A549 (cell line): Measurements from ENCODE around the gene PTPN13. TPM values are rescaled to one million over a fixed set of nuclear protein-coding genes. Genes with fewer than 3 reads are reported as not detected.

Source experiments
- ATAC-seq, 2 experiments: fragments of 200-7000 bp in 1 of 2; fragments of >200 bp in 1 of 2; cut with Nextera tagmentation in 1 of 2; cut with Tn5 transposase in 1 of 2; 3 replicates each; pipeline versions ENCODE4 v1.8.0 to v1.9.1; 2018 to 2020; ENCODE audit warnings: mild to moderate bottlenecking in 1 of 2, moderate library complexity in 1 of 2
- CTCF ChIA-PET: fragments of 300-600 bp; sonication (Branson Sonifier 250); formaldehyde crosslinking; extraction: SDS; loops from one replicate; lab custom pipeline; 2021; ENCODE audit warnings: antibody characterized with exemption, inconsistent platforms; lab: Yijun Ruan, JAX
- POLR2A ChIA-PET: fragments of 350-600 bp; formaldehyde crosslinking; extraction: SDS; loops from one replicate; lab custom pipeline; 2021; ENCODE audit warnings: antibody characterized with exemption, inconsistent platforms; lab: Yijun Ruan, JAX
- DNase-seq, 2 experiments: peaks; one replicate each; pipeline versions ENCODE4 v3.0.0 to v3.0.0-alpha.2; 2011 to 2016; ENCODE audit warnings: low read depth in 1 of 2, low spot score in 1 of 2
- FAIRE-seq: peaks from 2 replicates; lab custom pipeline; 2011; peaks lifted over from hg19 to GRCh38; lab: Jason Lieb, UNC
- H3K27ac ChIP-seq, 2 experiments: fragments of >200 bp; sonication (Bioruptor Twin); formaldehyde crosslinking; 3 replicates each; pipeline ENCODE4 v1.5.1; 2016 to 2017
- H3K4me1 ChIP-seq: fragments of >200 bp; sonication (Bioruptor Twin); formaldehyde crosslinking; 3 replicates; pipeline ENCODE4 v1.6.1; 2016
- H3K4me2 ChIP-seq: fragments of >200 bp; sonication (Bioruptor Twin); formaldehyde crosslinking; 3 replicates; pipeline ENCODE4 v1.6.1; 2016
- H3K4me3 ChIP-seq: fragments of >200 bp; sonication (Bioruptor Twin); formaldehyde crosslinking; 3 replicates; pipeline ENCODE4 v1.5.1; 2016
- H3K9me3 ChIP-seq: fragments of >200 bp; sonication (Bioruptor Twin); formaldehyde crosslinking; 3 replicates; pipeline ENCODE4 v1.6.1; 2016
- BHLHE40 ChIP-seq: IDR thresholded peaks from 2 replicates; pipeline ENCODE4 v1.6.1; 2012; ENCODE audit warnings: low read depth, low read length, inconsistent platforms
- CBX2 ChIP-seq: fragments of 200-600 bp; sonication (generic); IDR thresholded peaks from 2 replicates; pipeline ENCODE4 v1.6.1; 2016; ENCODE audit warnings: low read depth, mild to moderate bottlenecking, borderline replicate concordance
- CBX8 ChIP-seq: fragments of 200-600 bp; sonication (generic); IDR thresholded peaks from 2 replicates; pipeline ENCODE4 v1.6.1; 2016
- CEBPB ChIP-seq, 2 experiments: fragments of >200 bp in 1 of 2; sonication (Bioruptor Twin) in 1 of 2; formaldehyde crosslinking in 1 of 2; IDR thresholded peaks; 2 replicates each; pipeline ENCODE4 v1.6.1; 2012 to 2016
- CHD2 ChIP-seq: fragments of 150-350 bp; IDR thresholded peaks from 2 replicates; pipeline ENCODE4 v1.6.1; 2014; ENCODE audit warnings: low read length; ENCODE audit not compliant: partially characterized antibody
- CHD4 ChIP-seq: fragments of 200-600 bp; sonication (generic); IDR thresholded peaks from 2 replicates; pipeline ENCODE4 v1.6.1; 2016; ENCODE audit warnings: antibody characterized with exemption, mild to moderate bottlenecking, borderline replicate concordance
- EHF ChIP-seq: fragments of 250-450 bp; sonication (Bioruptor Pico); IDR thresholded peaks from 2 replicates; pipeline ENCODE4 v1.5.0; 2020; ENCODE audit warnings: mild to moderate bottlenecking
- EHMT2 ChIP-seq: fragments of 200-600 bp; sonication (generic); IDR thresholded peaks from 2 replicates; pipeline ENCODE4 v1.6.1; 2016; ENCODE audit warnings: antibody characterized with exemption, low read depth, mild to moderate bottlenecking, moderate library complexity
- EP300 ChIP-seq, 2 experiments: fragments of >200 bp; sonication (Bioruptor Twin); formaldehyde crosslinking; IDR thresholded peaks; 2 replicates in 1 of 2; 3 replicates in 1 of 2; pipeline ENCODE4 v1.6.1; 2016 to 2017
- ESRRA ChIP-seq: fragments of 150-350 bp; IDR thresholded peaks from 2 replicates; pipeline ENCODE4 v1.6.1; 2014; ENCODE audit warnings: mild to moderate bottlenecking, low read length, borderline replicate concordance
- FOSL2 ChIP-seq, 2 experiments: fragments of 450-650 bp in 1 of 2; fragments of >200 bp in 1 of 2; sonication (Bioruptor Twin) in 1 of 2; formaldehyde crosslinking; IDR thresholded peaks; 2 replicates each; pipeline versions ENCODE4 v1.5.0 to v1.6.1; 2016 to 2020; ENCODE audit warnings: mild to moderate bottlenecking in 1 of 2, moderate library complexity in 1 of 2
- FOXS1 ChIP-seq: fragments of 250-450 bp; sonication (Bioruptor Pico); IDR thresholded peaks from 2 replicates; pipeline ENCODE4 v1.5.0; 2020; ENCODE audit warnings: mild to moderate bottlenecking, moderate library complexity
- GATA3 ChIP-seq: IDR thresholded peaks from 2 replicates; pipeline ENCODE4 v1.6.1; 2012; ENCODE audit warnings: borderline replicate concordance
- HEYL ChIP-seq: fragments of 250-450 bp; sonication (Bioruptor Pico); IDR thresholded peaks from 2 replicates; pipeline ENCODE4 v1.8.0; 2021; ENCODE audit warnings: mild to moderate bottlenecking, moderate library complexity
- JUNB ChIP-seq: fragments of >200 bp; sonication (Bioruptor Twin); formaldehyde crosslinking; IDR thresholded peaks from 2 replicates; pipeline ENCODE4 v1.6.1; 2016
- KDM1A ChIP-seq: fragments of 200-600 bp; sonication (generic); IDR thresholded peaks from 2 replicates; pipeline ENCODE4 v1.6.1; 2016; ENCODE audit warnings: low read depth, mild to moderate bottlenecking
- KDM5A ChIP-seq: fragments of 200-600 bp; sonication (generic); IDR thresholded peaks from 2 replicates; pipeline ENCODE4 v1.6.1; 2016; ENCODE audit warnings: antibody characterized with exemption, mild to moderate bottlenecking
- MAFK ChIP-seq: fragments of 450-650 bp; IDR thresholded peaks from 2 replicates; pipeline ENCODE4 v1.6.1; 2014; ENCODE audit not compliant: partially characterized antibody
- POLR2AphosphoS2 ChIP-seq: conservative IDR thresholded peaks from 2 replicates; pipeline ENCODE4 v1.6.1; 2012; ENCODE audit warnings: low read length, improper control_type of control experiment, inconsistent platforms
- RARB ChIP-seq: fragments of 250-450 bp; sonication (Bioruptor Pico); IDR thresholded peaks from 2 replicates; pipeline ENCODE4 v1.8.0; 2021; ENCODE audit warnings: mild to moderate bottlenecking, moderate library complexity
- REST ChIP-seq: fragments of 200-600 bp; sonication (generic); IDR thresholded peaks from 2 replicates; pipeline ENCODE4 v1.6.1; 2016; ENCODE audit warnings: antibody characterized with exemption, mild to moderate bottlenecking, moderate library complexity
- SMC3 ChIP-seq: fragments of >200 bp; sonication (Bioruptor Twin); formaldehyde crosslinking; IDR thresholded peaks from 3 replicates; pipeline ENCODE4 v1.6.1; 2018; ENCODE audit warnings: inconsistent platforms
- TFCP2L1 ChIP-seq: fragments of 250-450 bp; sonication (Bioruptor Pico); IDR thresholded peaks from 2 replicates; pipeline ENCODE4 v1.5.0; 2021; ENCODE audit warnings: mild to moderate bottlenecking
- WGBS: methylation state at CpG from one replicate; pipeline ENCODE4 v1.1.6; 2017; ENCODE audit errors: missing lambda C conversion rate; 5-methylcytosine and 5-hydroxymethylcytosine counted together
- polyA plus RNA-seq, 4 experiments: library from polyadenylated mRNA; depleted of rRNA in 3 of 4; stranded (reverse); fragments of >200 nt; fragmentation: RNase III in 1 of 4; extraction: RNeasy Plus Mini Kit Qiagen cat#74134 plus additional on column Dnase treatment in 1 of 4; gene quantifications; 2 replicates in 3 of 4; 3 replicates in 1 of 4; pipeline ENCODE4 v1.2.3, GENCODE V29; 2011 to 2017
- TF ChIP-seq, protein P1 (sequence below): fragments of >200 bp; sonication (Bioruptor Twin); formaldehyde crosslinking; IDR thresholded peaks from 3 replicates; pipeline ENCODE4 v1.6.1; 2016
- TF ChIP-seq, protein P2 (sequence below): fragments of 250-450 bp; sonication (Bioruptor Pico); IDR thresholded peaks from 2 replicates; pipeline ENCODE4 v1.5.0; 2021; ENCODE audit warnings: mild to moderate bottlenecking, moderate library complexity, borderline replicate concordance

Gene PTPN13
- polyA plus RNA-seq, 2 of the 4 experiments (the other 2 are of a cell fraction): 10.4 to 13.3 TPM

DNA sequence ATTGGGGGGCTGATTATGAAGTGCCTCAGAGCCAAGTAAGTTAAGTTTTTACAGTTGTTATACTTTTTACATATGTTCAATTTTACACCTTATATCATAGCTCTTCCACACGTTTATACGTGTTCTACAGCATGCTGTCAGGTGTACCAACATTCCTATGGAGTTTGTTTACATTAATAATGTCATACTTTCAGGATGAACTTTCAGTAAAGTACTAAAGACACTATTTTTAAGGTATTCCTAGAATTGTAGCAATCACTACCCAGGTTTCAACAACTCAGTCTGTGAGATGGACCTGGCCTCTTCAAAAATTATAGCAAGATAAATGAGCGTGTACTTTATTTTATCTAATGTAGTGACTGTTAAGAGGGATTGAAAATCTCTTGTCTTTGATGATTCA lies 92.6 kb downstream of the PTPN13 start:
- TF ChIP-seq HEYL (no peak), KDM1A (no peak), TFCP2L1 (CRISPR knock-in tag) (no peak), FOSL2 (IDR thresholded peaks at IDR 0.05) (no peak), FOSL2 (CRISPR knock-in tag; IDR thresholded peaks at IDR 0.05) (no peak), EHF (no peak), EHMT2 (no peak), RARB (CRISPR knock-in tag) (no peak), CEBPB (IDR thresholded peaks at IDR 0.05) (no peak), KDM5A (no peak), SMC3 (no peak), CBX2 (no peak), JUNB (no peak), CHD2 (no peak)
- TF ChIP-seq, protein P1, sequence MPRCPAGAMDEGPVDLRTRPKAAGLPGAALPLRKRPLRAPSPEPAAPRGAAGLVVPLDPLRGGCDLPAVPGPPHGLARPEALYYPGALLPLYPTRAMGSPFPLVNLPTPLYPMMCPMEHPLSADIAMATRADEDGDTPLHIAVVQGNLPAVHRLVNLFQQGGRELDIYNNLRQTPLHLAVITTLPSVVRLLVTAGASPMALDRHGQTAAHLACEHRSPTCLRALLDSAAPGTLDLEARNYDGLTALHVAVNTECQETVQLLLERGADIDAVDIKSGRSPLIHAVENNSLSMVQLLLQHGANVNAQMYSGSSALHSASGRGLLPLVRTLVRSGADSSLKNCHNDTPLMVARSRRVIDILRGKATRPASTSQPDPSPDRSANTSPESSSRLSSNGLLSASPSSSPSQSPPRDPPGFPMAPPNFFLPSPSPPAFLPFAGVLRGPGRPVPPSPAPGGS: no peak
- TF ChIP-seq, protein P2, sequence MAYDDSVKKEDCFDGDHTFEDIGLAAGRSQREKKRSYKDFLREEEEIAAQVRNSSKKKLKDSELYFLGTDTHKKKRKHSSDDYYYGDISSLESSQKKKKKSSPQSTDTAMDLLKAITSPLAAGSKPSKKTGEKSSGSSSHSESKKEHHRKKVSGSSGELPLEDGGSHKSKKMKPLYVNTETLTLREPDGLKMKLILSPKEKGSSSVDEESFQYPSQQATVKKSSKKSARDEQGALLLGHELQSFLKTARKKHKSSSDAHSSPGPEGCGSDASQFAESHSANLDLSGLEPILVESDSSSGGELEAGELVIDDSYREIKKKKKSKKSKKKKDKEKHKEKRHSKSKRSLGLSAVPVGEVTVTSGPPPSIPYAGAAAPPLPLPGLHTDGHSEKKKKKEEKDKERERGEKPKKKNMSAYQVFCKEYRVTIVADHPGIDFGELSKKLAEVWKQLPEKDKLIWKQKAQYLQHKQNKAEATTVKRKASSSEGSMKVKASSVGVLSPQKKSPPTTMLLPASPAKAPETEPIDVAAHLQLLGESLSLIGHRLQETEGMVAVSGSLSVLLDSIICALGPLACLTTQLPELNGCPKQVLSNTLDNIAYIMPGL: no peak
- FAIRE-seq (no peak), ATAC-seq (no peak), DNase-seq (no peak)
- H3K4me3 ChIP-seq: no peak overlapping the region
- H3K4me1 ChIP-seq: peaks cover 46% of the 10 kb centered on the region
- no peak overlapping the region; the same call in 2 of the 3 replicates for H3K4me2 ChIP-seq
- POLR2A ChIA-PET: interaction anchor here (0.5 kb wide), 1 partner anchor 152 kb away, joined by 3 read pairs; no protein-coding TSS in a partner anchor
- no peaks in the 10 kb centered on the region for H3K9me3 ChIP-seq
- H3K27ac ChIP-seq: no peak overlapping the region
- WGBS: 88% methylated on average over 3 of the region's 3 CpGs
- CTCF ChIA-PET: no interaction called here

GRCh38 chr4:86688026-86688425 lies 93.9 kb downstream of the PTPN13 start:
- H3K9me3 ChIP-seq: no peaks in the 10 kb centered on the region
- POLR2A ChIA-PET: no interaction called here
- CTCF ChIA-PET: no interaction called here
- H3K4me1 ChIP-seq: peaks cover 43% of the 10 kb centered on the region
- H3K27ac ChIP-seq: no peak overlapping the region
- peak overlapping the region; percentile 38 for H3K4me2 ChIP-seq
- 27% methylated on average over 2 of the region's 2 CpGs for WGBS
- ATAC-seq: no peak
- DNase-seq: no peak
- TF ChIP-seq TFCP2L1 (CRISPR knock-in tag): no peak
- no peak for TF ChIP-seq REST
- TF ChIP-seq CBX8: no peak
- TF ChIP-seq, protein P2: no peak
- TF ChIP-seq CHD4: no peak
- TF ChIP-seq EP300 (IDR thresholded peaks at IDR 0.05): no peak
- no peak for TF ChIP-seq MAFK
- TF ChIP-seq BHLHE40: no peak
- TF ChIP-seq FOXS1: no peak
- TF ChIP-seq POLR2AphosphoS2: no peak
- no peak for TF ChIP-seq SMC3
- TF ChIP-seq ESRRA: no peak
- TF ChIP-seq GATA3: no peak
- H3K4me3 ChIP-seq: no peak overlapping the region
- no peak for FAIRE-seq
